Nucleus accumbens (tissue), 56 donors: Measurements from ENCODE around the gene PFDN4.
A peak's percentile ranks its signal among the peaks of the same experiment; 100 is the strongest.

ENCODE experiments used
- DNase-seq, 56 donors: peaks; one replicate each; lab custom pipeline; 2025; lab: John Stamatoyannopoulos, UW

Gene PFDN4

GRCh38 chr20:54172856-54173652, 34.8 kb upstream of the PFDN4 start:
- DNase-seq: peak in 6 of 56 donors; percentile 6 to 37 (median 16)

GRCh38 chr20:54173653-54174456, 34.0 kb upstream of the PFDN4 start, which contains the start of gene CYP24A1:
TSS of gene CYP24A1 (minus strand) at chr20:54173986. CDS start at chr20:54173579, 407 bp downstream.
- peak in 1 of 56 donors; percentile 4 for DNase-seq

GRCh38 chr20:54174457-54175175, 33.3 kb upstream of the PFDN4 start:
- no peak for DNase-seq

GRCh38 chr20:54176610-54177009, 31.3 kb upstream of the PFDN4 start:
- DNase-seq: no peak

- DNase-seq: no peak
These were observed 30.5 kb upstream of the PFDN4 start for GRCh38 chr20:54177378-54177777.

- DNase-seq: no peak
These were observed 29.6 kb upstream of the PFDN4 start for GRCh38 chr20:54178256-54178655.

GRCh38 chr20:54179946-54180345, 27.9 kb upstream of the PFDN4 start:
- DNase-seq: no peak

- DNase-seq: no peak
These were observed 27.0 kb upstream of the PFDN4 start for GRCh38 chr20:54180931-54181330.

- DNase-seq: no peak
These were observed 23.8 kb upstream of the PFDN4 start for GRCh38 chr20:54184071-54184470.

- DNase-seq: peak in 8 of 56 donors; percentile 9 to 43 (median 18)
These were observed 22.8 kb upstream of the PFDN4 start for GRCh38 chr20:54184904-54185626.

- no peak for DNase-seq
These were observed 19.6 kb upstream of the PFDN4 start for GRCh38 chr20:54188132-54188849.

- no peak for DNase-seq
These were observed 18.3 kb upstream of the PFDN4 start for GRCh38 chr20:54189630-54190029.

- no peak for DNase-seq
These were observed 17.7 kb upstream of the PFDN4 start for GRCh38 chr20:54190217-54190616.

- no peak for DNase-seq
These were observed 14.1 kb upstream of the PFDN4 start for GRCh38 chr20:54193817-54194216.

GRCh38 chr20:54194724-54195438, 13.0 kb upstream of the PFDN4 start:
- no peak for DNase-seq

GRCh38 chr20:54195483-54196472, 12.1 kb upstream of the PFDN4 start:
- no peak for DNase-seq
